Activated T-helper 17 cell treated with anti-CD3 and anti-CD28 coated beads, Interleukin-2, amount 50 U/mL, for 72 hours (primary cell): ENCODE results near the gene SPAG16. TPM values are rescaled to one million over a fixed set of nuclear protein-coding genes. Genes with fewer than 3 reads are reported as not detected.

Source experiments
- ATAC-seq: fragments of 150-1000 bp; cut with Tn5 transposase; replicated peaks from 2 replicates; pipeline ENCODE4 v1.10.0; 2021; ENCODE audit warnings: mild to moderate bottlenecking, moderate library complexity
- H3K27ac Mint-ChIP-seq: one replicate; pipeline ENCODE4 v1.8.0; 2022; ENCODE audit warnings: mixed read lengths
- H3K27me3 Mint-ChIP-seq: one replicate; pipeline ENCODE4 v1.8.0; 2022; ENCODE audit warnings: mixed read lengths
- H3K36me3 Mint-ChIP-seq: one replicate; pipeline ENCODE4 v1.8.0; 2022; ENCODE audit warnings: low read depth, mild to moderate bottlenecking, mixed read lengths
- H3K4me1 Mint-ChIP-seq: one replicate; pipeline ENCODE4 v1.8.0; 2022; ENCODE audit warnings: mixed read lengths
- H3K4me3 Mint-ChIP-seq: one replicate; pipeline ENCODE4 v1.8.0; 2022; ENCODE audit warnings: mild to moderate bottlenecking, mixed read lengths
- H3K9me3 Mint-ChIP-seq: one replicate; pipeline ENCODE4 v1.8.0; 2022; ENCODE audit warnings: mixed read lengths
- total RNA-seq, 2 donors: library from RNA; stranded (reverse); gene quantifications; one replicate each; pipeline ENCODE4 v1.2.3, GENCODE V29; 2022

The SPAG16 gene
- total RNA-seq, 2 donors from 2014 or later = 7.2 TPM

- no peaks in the 10 kb centered on the region for H3K4me1 Mint-ChIP-seq
- H3K27me3 Mint-ChIP-seq = no peaks in the 10 kb centered on the region
- no peaks in the 10 kb centered on the region for H3K36me3 Mint-ChIP-seq
- no peak overlapping the region for H3K27ac Mint-ChIP-seq
- no peak overlapping the region for H3K4me3 Mint-ChIP-seq
- no peaks in the 10 kb centered on the region for H3K9me3 Mint-ChIP-seq
- ATAC-seq = no peak
Observed at GRCh38 chr2:213862407-213863076, 578.3 kb downstream of the SPAG16 start.

GRCh38 chr2:213863541-213863940 lies 579.3 kb downstream of the SPAG16 start:
- no peak for ATAC-seq
- Mint-ChIP-seq H3K9me3 (no peaks in the 10 kb centered on the region), H3K36me3 (no peaks in the 10 kb centered on the region), H3K27me3 (no peaks in the 10 kb centered on the region), H3K4me3 (no peak overlapping the region), H3K4me1 (no peaks in the 10 kb centered on the region), H3K27ac (no peak overlapping the region)

DNA sequence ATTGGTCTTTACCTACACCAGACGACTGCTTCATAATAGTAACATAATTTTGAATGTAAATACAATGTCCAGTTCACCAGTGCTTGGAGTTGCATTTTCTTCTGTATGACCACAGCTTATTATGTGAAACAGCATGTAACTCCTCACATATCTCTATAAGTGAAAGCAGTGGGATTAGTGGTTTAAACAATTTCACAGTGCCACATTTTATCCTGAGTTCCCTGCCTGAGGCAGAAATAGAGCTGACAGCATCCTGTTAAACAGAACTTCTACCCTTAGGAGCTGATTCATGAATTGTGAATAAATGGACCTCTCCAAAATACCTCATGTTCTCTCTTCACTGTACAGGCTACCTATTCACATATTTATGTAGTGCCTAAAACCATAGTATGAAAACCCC lies 584.3 kb downstream of the SPAG16 start:
- H3K9me3 Mint-ChIP-seq = no peaks in the 10 kb centered on the region
- H3K4me1 Mint-ChIP-seq = no peaks in the 10 kb centered on the region
- no peaks in the 10 kb centered on the region for H3K36me3 Mint-ChIP-seq
- no peak overlapping the region for H3K27ac Mint-ChIP-seq
- no peaks in the 10 kb centered on the region for H3K27me3 Mint-ChIP-seq
- no peak overlapping the region for H3K4me3 Mint-ChIP-seq
- ATAC-seq = no peak

- no peak overlapping the region for H3K4me3 Mint-ChIP-seq
Observed at GRCh38 chr2:213885485-213885884, 601.2 kb downstream of the SPAG16 start.

DNA sequence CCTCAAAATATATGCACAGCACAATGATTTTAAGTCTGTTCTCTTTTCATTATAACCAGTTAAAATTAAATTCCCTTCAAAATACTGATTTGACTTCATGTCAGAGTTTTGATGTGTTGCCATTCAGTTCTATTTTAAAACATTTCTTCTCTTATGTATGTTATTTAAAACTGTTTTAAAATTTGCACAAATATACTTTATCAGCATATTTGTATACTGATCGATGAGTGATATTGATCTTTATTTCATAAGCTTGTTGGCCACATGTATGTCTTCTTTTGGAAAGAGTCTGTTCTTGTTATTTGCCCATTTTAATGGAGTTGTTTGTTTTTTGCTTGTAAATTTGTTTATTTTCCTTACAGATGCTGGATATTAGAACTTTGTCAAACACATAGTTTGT lies 630.2 kb downstream of the SPAG16 start:
- H3K36me3 Mint-ChIP-seq = no peaks in the 10 kb centered on the region
- no peak overlapping the region for H3K4me3 Mint-ChIP-seq
- no peak for ATAC-seq
- no peaks in the 10 kb centered on the region for H3K4me1 Mint-ChIP-seq
- peaks cover 3% of the 10 kb centered on the region for H3K9me3 Mint-ChIP-seq
- no peaks in the 10 kb centered on the region for H3K27me3 Mint-ChIP-seq
- no peak overlapping the region for H3K27ac Mint-ChIP-seq

More at GRCh38 chr2:213885485-213885884, 601.2 kb downstream of the SPAG16 start:
- Mint-ChIP-seq H3K4me1 (no peaks in the 10 kb centered on the region), H3K36me3 (no peaks in the 10 kb centered on the region), H3K27me3 (no peaks in the 10 kb centered on the region), H3K9me3 (peaks cover 3% of the 10 kb centered on the region), H3K27ac (no peak overlapping the region)
- no peak for ATAC-seq

- Mint-ChIP-seq H3K9me3 (peaks cover 18% of the 10 kb centered on the region), H3K36me3 (no peaks in the 10 kb centered on the region), H3K27me3 (no peaks in the 10 kb centered on the region), H3K27ac (no peak overlapping the region), H3K4me3 (no peak overlapping the region), H3K4me1 (no peaks in the 10 kb centered on the region)
- no peak for ATAC-seq
Observed at GRCh38 chr2:213920014-213920413, 635.8 kb downstream of the SPAG16 start.

- Mint-ChIP-seq H3K36me3 (no peaks in the 10 kb centered on the region), H3K4me3 (no peak overlapping the region), H3K9me3 (peaks cover 18% of the 10 kb centered on the region), H3K27me3 (peaks cover 3% of the 10 kb centered on the region), H3K27ac (no peak overlapping the region), H3K4me1 (no peaks in the 10 kb centered on the region)
- ATAC-seq = no peak
Observed at GRCh38 chr2:213923543-213923942, 639.3 kb downstream of the SPAG16 start.

GRCh38 chr2:213934560-213934959 lies 650.3 kb downstream of the SPAG16 start:
- Mint-ChIP-seq H3K36me3 (no peaks in the 10 kb centered on the region), H3K27ac (no peak overlapping the region), H3K27me3 (peaks cover 3% of the 10 kb centered on the region), H3K9me3 (no peaks in the 10 kb centered on the region), H3K4me1 (no peaks in the 10 kb centered on the region), H3K4me3 (no peak overlapping the region)
- no peak for ATAC-seq

- ATAC-seq = no peak
- Mint-ChIP-seq H3K4me3 (no peak overlapping the region), H3K4me1 (no peaks in the 10 kb centered on the region), H3K36me3 (no peaks in the 10 kb centered on the region), H3K27me3 (peaks cover 4% of the 10 kb centered on the region), H3K27ac (no peak overlapping the region), H3K9me3 (no peaks in the 10 kb centered on the region)
Observed at GRCh38 chr2:213958086-213958485, 673.8 kb downstream of the SPAG16 start.

DNA sequence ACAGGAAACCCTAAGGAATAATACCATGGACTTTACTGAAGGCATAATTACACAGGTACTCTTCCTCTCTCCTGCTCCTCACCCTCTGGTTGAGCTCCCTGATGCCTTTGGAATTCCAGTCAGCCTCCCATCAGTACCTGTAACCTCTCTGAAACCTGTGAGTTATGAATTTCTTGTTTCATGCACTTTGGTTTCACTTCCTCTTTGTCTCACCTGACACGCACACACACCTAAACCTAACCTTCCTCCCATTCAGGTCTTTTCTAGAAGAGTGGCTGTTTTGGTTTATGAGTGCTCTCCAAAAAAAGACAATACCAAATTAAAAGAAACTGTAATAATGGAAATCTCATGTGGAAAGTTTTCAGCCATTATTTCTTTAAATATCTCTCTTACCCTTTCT lies 675.3 kb downstream of the SPAG16 start:
- Mint-ChIP-seq H3K9me3 (no peaks in the 10 kb centered on the region), H3K36me3 (no peaks in the 10 kb centered on the region), H3K27me3 (peaks cover 4% of the 10 kb centered on the region), H3K4me1 (no peaks in the 10 kb centered on the region), H3K27ac (no peak overlapping the region), H3K4me3 (no peak overlapping the region)
- no peak for ATAC-seq

GRCh38 chr2:213971536-213971935 lies 687.3 kb downstream of the SPAG16 start:
- no peaks in the 10 kb centered on the region for H3K4me1 Mint-ChIP-seq
- no peak overlapping the region for H3K27ac Mint-ChIP-seq
- no peak overlapping the region for H3K4me3 Mint-ChIP-seq
- no peaks in the 10 kb centered on the region for H3K36me3 Mint-ChIP-seq
- H3K27me3 Mint-ChIP-seq = no peaks in the 10 kb centered on the region
- ATAC-seq = no peak
- H3K9me3 Mint-ChIP-seq = no peaks in the 10 kb centered on the region

DNA sequence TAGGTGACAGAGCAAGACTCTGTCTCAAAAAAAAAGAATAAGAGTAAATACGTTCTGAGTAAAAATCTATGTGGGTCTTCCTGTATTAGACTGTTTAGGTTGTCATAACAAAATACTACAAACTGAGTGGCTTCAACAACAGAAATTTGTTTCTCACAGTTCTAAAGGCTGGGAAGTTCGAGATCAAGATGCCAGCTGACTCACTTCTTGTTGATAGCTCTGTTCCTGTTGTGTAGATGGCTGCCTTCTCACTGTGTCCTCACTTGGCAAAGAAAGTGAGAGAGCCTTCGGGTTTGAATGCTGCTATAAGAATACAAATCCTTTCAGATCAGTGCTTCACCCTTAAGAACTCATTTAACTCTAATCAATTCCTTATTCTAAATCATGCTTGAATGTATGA lies 696.6 kb downstream of the SPAG16 start:
- no peaks in the 10 kb centered on the region for H3K9me3 Mint-ChIP-seq
- no peaks in the 10 kb centered on the region for H3K4me1 Mint-ChIP-seq
- ATAC-seq = no peak
- peaks cover 6% of the 10 kb centered on the region for H3K27me3 Mint-ChIP-seq
- no peak overlapping the region for H3K27ac Mint-ChIP-seq
- H3K36me3 Mint-ChIP-seq = no peaks in the 10 kb centered on the region
- H3K4me3 Mint-ChIP-seq = no peak overlapping the region

DNA sequence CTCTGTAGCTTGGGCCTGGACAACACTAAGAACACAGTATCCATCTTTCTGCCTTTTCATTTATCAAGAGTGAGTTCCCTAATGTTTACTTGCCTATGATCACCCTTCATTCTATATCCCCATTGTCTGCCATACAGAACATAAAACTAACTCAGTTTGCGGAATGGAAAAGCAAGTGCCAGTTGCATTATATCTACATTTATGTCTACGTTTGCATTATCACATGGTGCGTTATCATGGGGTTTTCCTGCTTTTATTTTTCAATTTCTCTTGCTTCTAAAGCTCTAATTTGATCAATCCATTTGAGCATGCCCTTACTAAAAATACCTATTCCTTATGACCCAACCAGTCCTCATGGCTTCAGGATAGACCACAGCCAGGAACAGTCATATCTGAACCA lies 704.9 kb downstream of the SPAG16 start:
- Mint-ChIP-seq H3K4me1 (no peaks in the 10 kb centered on the region), H3K4me3 (no peak overlapping the region), H3K36me3 (no peaks in the 10 kb centered on the region), H3K27me3 (peaks cover 6% of the 10 kb centered on the region), H3K9me3 (no peaks in the 10 kb centered on the region), H3K27ac (no peak overlapping the region)
- no peak for ATAC-seq

DNA sequence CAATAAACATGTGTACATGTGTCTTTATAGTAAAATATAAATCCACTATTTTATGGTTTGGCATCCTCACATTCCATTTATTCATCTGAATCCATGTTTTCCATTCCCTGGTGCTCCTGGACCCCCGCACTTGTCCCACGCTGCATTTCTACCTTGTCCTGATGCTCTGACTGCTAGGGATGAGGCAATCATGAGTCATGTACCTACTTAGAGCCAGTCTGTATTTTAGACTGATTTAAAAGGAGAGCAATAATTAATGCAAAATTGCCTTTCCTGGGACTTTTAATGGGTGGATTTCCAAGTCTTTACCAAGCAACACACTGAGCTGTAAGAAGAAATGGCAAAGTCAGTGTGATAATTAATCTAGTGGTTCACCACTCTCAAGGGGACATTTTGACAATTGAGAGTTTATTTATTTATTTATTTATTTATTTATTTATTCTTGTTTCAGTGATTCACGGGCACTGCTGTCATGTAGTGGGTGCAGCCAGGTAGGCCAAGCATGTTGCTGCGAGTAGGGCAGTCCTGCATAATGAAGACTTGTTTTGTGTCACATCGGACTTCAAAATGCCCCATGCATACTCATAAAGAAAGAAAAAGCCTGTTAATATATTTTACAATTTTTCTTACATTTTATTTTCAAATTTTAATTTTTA lies 707.3 kb downstream of the SPAG16 start:
- Mint-ChIP-seq H3K9me3 (no peaks in the 10 kb centered on the region), H3K27me3 (no peaks in the 10 kb centered on the region), H3K4me3 (no peak overlapping the region), H3K27ac (no peak overlapping the region), H3K36me3 (no peaks in the 10 kb centered on the region), H3K4me1 (no peaks in the 10 kb centered on the region)
- ATAC-seq = no peak

DNA sequence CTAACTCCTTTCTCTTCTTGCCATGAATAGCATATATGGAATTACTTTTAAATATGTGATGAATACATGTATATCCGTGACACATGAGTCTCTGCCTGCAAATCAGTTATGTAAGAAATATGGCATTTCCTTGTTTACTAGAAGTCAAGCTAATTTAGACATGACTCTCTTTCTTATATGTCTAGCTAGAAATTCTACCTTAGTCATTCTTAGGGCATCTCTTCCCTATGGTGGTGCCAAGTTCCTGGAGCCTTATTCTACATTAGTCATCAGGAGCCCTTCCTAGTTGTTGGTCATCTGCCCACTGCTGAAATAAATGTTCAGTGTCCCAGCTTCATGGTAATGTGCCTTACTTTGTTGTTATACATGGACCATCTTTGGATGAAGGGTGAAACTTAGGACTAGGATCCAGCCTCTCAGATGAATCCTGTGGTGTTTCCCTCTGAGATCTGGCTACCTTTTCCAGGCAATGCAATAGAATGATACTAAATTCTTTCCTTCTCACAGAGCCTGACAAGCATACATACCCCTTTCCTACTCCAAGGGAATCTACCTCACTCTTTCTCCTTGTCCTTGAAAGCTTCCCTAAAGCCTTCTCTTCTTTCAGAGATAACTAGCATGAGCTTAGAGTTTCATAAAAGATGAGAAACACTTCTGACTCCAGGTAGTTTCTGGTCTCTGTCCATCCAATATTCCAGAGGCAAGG lies 711.3 kb downstream of the SPAG16 start:
- no peaks in the 10 kb centered on the region for H3K27me3 Mint-ChIP-seq
- no peak overlapping the region for H3K4me3 Mint-ChIP-seq
- peaks cover 4% of the 10 kb centered on the region for H3K9me3 Mint-ChIP-seq
- no peak overlapping the region for H3K27ac Mint-ChIP-seq
- H3K36me3 Mint-ChIP-seq = no peaks in the 10 kb centered on the region
- no peaks in the 10 kb centered on the region for H3K4me1 Mint-ChIP-seq
- no peak for ATAC-seq
